MM.1S (cell line): ENCODE results near the gene SDK1.

Source experiments
- CTCF ChIP-seq: fragments of 300-600 bp; sonication (generic); IDR thresholded peaks from 2 replicates; pipeline ENCODE4 v1.5.1; 2016; ENCODE audit warnings: antibody characterized with exemption, low read length, mixed read lengths
- EZH2phosphoT487 ChIP-seq: fragments of 300-600 bp; sonication (generic); IDR thresholded peaks from 2 replicates; pipeline ENCODE4 v1.6.1; 2018; ENCODE audit warnings: antibody characterized with exemption, low read length

DNA sequence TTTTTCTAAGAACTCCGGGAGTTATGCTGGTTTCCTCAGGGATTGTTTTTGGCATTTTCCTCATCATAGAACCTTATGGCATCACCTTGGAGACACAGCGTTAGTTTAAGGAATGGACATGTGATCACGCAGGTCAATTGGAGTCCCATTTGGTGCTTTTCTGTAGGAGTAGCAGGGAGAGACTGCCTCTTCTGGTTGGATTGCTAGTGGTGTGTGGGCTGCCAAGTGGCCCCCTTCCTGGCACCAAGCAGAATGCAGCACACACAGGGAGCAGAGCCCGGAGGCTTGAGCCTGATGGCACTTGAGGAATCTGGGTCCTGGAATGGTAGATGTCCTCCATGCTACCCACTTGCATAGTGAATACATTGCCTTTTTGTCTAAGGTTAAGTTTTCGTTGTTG, 57.9 kb downstream of the SDK1 start:
- TF ChIP-seq CTCF: no peak
- no peak for TF ChIP-seq EZH2phosphoT487
